GM18520 (cell line): ENCODE data around the gene PDE2A.

Source experiments
- ATAC-seq: cut with Tn5 transposase; IDR thresholded peaks from one replicate; pipeline ENCODE4 v1.9.1; 2021; ENCODE audit not compliant: unreplicated experiment

The PDE2A gene

DNA sequence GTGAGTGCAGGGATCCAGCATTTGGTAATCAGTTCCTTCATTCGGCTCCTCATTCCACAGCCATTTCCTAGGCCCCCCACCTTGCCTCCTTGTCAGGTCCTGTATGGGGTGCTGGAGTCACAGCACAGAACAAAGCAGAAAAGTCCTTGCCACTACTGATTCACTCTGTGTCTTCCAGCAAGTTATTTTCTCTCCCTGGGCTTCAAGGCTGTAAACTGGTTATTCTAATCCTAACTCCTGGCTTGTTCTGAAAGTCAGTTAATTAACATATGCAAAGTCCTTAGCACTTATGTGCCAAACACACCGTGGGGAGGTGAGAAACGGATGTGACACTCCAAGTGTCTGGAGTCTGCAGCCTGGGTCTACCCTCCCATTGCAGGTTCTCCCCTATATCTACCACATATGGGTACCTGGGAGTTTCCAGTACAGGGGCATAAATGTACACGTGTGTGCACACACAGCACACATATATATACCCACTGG, 30.6 kb upstream of the PDE2A start:
- no peak for ATAC-seq

DNA sequence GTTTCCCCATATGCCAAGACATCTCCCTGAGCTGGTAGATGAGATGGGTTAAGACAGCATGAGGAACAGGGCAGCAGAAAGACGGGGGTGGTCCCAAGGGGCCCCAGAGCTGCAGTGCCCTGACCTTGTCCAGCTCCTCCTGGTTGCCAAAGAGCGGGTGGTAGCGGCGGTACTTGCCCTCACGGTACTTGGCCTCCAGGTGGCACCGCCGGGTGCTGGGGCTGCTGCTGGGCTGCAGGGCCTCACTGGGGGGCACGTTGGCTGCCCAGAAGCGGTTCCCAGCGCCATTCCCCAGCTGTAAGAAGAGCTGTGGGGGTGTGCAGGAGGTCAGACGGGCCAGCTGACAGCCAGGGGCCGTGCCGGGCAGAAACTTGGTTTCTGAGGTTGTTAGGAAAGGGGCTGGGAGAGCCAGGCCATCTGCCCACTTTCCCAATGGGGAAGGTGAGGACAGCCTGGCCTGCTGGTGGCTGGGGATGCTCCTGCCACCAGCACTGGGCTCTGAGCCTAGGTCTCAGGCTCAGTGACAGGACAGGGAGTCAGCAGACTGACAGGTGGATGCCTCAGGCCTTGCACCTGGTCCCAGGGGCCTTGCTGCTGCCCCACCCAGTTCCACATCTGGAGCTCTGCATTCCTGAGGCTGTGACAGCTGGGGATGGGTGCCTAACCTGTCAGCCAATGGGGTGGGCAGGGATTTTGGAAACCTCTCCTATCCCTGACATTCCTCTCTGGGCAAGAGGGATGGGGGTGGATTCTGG, 30.0 kb upstream of the PDE2A start:
- no peak for ATAC-seq

DNA sequence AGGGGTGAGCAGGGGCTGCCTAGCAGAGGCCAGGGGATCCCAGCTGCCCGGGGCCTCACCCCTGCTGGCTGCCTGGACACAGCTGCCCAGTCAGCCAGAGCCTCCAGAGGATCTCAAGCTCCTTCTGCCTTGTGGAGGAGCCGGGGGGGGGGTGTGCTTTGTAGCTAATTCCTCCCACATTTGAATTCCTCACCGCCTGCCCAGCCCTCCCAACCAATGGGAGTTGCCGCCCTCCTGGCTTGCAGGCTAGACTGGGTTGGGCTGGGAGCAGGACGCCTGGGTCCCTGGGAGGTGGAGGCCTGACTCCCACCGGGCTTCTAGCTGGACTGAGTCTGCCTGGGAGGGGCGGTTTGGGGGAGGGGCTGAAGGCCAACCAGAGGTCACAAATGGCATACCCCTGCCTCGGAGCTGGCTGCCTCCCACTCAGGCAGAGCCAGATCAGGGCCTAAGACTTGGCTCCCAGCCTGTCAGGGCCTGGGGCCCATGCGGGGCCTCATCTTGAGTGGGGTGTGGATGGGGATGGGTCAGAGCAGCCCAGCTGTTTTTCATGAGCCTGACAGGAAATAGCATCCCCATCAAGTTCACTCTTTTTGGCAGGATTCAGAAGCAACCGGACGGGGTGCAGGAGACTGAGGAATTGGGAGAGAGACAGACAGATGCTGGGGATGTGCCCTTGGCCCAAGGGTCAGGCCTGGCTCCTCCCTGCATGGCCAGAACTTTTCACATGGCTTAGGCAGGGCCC, 29.2 kb upstream of the PDE2A start:
- ATAC-seq, result no peak

DNA sequence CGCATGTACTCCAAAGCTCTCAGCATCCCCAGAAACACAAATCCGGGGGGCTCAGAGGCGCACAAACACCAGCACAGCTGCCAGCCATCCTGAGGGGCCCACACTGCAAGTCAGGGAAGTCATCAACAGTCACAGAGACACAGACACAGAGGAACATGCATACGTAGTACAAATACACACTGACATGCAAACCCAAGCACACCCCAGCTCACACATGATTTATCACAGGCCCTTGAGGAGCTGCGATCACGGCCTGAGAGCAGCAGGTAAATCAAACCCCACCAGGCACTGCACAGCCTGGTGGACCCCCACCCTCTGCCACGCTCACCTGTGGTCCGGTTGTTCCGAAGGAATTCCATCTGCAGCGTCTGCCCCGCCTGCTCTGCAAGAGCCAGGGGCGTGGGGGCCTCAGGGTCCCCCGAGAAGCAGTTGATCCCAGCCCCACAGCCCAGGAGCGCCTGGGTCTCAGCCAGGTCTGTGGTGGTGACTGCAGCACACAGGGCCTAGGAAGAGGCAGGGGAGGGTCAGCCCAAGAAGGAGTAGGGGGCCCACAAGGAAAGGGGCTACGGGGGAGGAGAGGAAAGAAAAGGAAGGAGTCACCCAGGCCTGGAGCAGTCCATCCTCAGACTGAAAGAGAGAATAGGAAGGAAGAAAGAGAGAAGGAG, 28.5 kb upstream of the PDE2A start:
- no peak for ATAC-seq

DNA sequence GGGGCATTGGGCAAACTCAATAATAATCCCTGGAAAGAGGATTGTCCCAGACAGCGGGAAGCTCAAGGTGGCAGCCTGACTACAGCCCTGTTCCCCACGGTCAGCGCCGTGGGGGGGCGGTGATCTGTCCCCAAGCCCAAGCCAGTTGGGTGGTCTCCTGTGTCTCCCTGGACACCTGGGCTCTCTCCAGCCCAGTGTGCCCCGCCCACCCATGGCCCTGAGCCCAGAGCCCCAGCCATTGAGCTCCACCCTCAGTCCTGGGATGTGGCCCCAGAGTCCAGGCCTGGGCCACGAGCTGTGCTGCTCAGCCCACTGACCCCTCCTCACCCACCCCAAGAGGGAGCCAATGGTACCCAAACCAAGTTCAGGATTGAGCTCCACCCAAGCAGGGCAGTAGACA, 27.9 kb upstream of the PDE2A start:
- no peak for ATAC-seq

DNA sequence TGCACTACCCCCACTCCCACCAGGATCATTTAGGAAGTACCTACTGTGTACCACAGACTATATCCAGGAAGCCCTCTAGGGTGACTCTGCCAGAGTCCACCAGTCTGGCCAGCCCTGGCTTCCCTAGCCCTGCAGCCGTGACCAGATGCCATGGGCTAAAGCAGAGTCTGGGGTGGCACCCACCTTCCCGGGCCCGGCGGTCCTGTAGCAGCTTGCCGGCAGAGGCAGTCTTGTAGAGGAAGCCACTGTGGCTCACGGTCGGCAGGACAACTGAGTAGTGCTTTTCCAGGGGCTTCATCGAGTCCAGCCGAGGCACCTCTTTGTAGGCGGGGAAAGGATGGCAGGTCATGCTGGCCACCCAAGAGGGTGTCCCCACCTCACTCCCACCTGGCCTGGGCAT, 27.2 kb upstream of the PDE2A start:
- no peak for ATAC-seq

DNA sequence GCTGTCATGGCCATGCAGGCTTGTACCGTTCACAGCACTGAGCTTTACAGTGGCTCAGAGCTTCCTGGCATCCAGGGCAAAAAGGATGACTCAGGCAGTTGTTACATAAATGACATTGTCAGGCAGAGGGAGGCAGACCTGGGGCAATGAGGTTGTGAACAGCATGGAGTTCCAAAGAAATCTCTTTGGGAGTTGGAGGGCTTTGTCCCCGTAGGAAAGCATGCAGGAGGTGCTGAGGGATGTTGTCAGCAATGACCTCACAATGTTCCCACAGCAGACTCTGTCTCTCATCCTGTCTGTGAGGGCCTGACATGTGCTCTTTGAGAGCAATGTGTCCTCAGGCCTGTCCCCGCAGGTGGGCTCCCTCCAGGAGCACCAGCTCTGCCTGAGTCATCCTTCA, 25.9 kb upstream of the PDE2A start:
- ATAC-seq, result no peak

DNA sequence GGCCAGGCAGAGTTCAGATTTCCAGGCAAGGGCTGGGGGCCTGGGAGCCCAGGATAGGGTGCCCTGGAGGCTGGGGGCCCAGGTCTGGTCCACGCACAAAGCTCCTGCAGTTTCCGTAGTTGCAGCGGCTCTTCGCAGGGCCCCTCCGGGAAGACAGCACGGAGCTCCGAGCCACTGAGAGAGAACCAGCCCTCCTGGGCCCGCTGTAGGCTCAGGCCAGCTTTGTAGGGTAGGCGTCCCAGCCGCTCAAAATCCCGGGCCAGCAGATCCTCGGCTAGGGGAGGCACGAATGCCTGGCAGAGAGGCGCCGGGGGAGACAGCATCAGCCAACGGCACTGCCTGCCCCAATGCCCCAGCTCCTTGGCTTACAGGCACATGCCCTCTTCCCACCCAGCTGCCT, 23.6 kb upstream of the PDE2A start:
- ATAC-seq, result no peak

DNA sequence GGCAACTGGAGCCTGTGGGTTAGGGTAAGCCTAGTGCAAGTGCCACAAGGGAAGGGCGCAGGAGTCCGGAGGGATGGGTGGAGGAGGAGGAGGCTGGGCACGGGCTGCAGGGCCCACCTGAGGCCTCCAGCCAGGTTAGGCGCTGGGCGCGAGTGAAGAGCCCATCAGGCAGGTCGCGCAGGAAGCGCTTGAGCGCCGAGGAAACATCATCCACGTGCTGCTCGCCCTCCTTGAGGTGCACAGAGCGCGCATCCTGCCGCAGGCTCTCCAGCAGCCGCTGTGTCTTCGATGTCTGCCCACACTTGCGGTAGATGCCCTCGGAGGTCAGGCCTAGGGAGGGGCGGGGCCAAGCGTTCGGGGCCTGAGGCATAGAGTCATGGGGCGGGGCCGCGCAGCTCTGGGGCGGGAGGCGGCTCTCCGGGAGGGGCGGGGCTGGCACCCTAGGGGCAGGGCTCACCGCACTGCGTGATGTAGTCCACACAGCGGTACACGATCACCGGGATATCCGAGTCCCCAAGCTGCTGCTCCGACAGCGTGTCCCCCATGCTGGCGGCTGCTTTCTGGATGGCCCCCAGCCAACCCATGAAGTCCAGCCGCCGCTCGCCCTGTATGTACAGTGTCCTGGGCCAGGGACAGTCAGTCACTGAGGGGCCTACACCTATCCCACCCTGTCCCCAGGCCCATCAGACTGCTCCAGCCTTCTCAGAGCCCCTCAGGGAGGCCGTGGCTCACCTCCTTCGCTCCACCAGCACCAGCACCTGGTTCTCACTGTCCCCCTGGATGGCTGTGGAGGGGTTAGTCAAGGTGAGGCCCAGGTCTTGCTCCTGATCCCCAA, 22.9 kb upstream of the PDE2A start:
- no peak for ATAC-seq

DNA sequence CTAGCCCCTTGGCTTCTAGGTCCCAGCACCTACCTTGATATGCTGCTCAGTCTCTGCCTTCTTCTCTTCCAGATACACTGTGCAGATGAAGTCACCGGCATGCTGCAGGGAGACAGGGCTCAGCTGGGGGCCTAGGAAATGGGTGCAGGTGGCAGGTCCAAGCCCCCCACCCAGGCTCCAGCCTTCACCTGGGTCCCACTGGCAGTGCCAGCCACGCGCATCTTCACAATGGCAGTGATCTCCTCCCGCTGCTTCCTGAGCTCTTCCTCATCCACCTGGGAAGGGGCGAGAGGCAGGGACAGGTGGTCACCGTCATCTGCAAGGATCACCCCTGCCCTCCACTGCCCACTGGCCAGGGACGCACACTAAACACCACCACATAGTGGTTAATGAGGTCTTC, 21.1 kb upstream of the PDE2A start:
- ATAC-seq, result no peak

DNA sequence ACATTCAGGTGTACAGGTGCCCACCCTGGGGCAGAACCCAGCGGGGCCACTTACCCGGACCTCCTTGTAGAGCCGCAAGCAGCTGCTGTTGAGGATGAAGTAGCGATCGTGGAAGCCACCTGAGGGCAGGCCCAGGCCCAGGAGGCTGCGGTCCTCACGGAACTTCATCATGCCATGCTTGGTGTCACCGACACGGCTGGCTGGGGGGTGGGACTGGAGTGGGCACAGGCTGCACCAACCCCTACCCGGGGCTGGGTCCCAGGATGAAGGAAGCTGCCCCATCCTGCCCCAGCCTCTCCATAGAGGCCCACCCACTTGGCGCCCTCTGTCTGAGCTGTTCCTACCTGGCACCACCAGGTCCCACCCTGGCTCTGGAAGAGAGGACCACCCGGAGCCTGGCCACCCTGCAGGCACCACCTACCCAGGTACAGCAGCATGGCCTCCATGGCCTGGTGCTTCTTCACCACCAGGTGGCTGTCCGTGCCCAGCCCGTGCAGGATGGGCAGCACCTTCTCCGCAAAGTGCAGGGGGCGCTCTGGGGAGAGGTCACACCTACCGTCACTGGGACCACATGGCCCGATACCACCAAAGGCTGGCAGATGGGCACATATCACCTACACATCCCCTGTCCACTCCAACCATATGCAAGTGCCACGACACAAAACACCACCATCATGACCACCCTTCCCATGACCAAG, 19.2 kb upstream of the PDE2A start:
- no peak for ATAC-seq

DNA sequence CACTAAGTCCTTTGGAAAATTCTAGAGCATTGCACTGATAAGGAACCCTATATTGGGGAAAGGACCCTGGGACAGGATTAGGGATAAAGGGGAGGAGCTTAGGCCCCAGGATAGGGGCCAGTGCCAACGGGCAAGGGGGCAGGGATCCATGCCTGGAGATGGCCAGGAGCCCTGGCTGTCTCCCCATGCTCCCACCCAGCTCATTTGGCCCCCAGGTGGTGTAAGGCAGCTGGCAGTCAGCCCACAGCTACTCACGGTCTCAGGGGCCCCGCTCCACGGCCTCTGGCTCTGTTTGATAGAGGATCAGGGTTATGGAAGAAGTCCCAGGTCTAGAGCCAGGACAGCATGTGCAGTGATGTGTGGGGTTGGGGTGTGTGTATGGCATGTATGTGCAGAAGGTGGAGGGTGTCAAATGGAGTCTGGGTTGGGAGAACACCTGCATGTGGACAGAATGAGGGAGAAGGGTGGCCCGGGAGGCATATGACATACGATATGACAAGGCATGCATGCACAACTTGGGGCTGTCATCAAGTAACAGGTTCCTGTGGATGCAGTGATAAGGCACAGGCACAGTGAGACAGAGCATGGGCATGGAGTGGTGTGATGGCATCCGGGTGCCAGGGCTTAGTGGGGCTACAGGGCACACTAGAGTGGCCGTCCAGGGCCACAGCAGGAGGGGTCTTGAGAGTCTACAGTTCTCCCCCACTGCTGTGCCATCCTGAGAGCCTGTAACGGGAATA, 18.4 kb upstream of the PDE2A start:
- ATAC-seq, result no peak

DNA sequence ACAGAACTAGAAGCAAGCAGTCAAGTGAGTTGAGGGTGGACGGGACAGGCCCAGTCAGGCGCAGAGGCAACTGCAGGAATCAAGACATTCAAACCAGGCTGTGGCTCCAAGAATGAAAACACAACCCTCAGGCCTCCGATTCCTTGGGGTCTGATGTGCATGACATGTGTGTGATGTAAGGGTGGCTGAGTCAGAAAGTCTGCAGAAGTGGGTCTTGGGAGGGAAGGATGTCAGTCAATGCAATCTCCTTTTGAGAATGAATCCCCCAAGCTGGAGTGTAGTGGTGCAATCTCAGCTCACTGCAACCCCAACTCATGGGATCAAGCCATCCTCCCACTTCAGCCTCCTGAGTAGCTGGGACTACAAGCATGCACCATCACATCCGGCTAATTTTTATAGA, 15.9 kb upstream of the PDE2A start:
- ATAC-seq, result no peak

DNA sequence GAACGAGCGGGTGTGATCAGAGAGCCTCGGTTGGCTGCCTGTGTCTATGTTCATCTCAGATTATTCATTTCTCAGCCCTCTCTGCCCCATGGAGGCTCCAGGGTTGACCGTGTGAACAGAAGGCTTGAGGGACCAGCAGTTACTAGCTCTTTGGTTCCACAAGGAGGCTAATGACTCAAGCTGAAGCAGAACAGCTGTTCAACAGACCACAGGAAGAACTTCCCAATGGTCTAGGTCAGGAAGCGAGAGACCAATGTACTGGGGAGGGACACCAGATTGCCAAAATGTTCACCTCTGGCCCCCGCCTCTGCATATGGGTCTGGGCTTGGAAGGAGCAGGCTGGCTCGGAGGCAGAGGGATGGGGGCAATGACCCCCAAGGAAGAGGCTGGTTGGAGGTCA, 14.7 kb upstream of the PDE2A start:
- no peak for ATAC-seq

DNA sequence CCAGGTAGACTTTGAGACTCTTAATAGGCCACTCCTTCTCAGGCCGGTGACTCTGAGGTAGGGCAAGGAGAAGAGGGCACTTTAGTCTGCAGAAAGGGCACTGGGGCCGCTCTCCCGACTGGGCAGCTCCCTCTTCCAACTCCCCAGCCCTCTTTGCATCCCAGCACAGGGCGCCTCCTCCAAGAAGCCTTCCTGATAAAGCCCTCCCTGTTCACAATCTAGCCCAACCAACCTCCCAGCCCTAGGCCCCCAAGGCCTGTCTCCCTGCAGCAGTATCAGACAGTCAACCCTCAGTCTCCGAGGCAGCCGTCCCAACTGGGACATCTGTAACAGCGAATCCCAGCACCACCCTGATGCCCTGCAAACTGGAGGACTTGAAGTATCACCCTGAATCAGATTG, 14.3 kb upstream of the PDE2A start:
- no peak for ATAC-seq

DNA sequence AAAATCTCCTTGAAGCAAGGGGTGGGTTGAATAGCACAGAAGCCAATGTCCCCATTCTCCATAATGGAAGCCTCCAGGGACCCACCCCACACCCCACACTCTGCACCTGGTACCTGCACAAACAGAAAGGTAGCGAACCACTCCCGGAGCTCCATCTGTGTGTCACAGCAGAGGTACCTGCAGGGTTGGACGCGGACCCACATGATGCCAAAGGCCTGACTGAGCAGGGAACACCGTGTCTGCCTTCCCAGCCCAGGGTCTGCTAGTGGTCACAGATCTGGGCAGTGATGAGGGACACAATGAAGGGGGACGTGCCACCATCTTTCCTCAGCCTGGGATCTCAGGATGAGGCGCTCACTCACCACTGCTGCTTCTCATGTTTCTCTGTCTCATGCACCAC, 13.1 kb upstream of the PDE2A start:
- no peak for ATAC-seq

DNA sequence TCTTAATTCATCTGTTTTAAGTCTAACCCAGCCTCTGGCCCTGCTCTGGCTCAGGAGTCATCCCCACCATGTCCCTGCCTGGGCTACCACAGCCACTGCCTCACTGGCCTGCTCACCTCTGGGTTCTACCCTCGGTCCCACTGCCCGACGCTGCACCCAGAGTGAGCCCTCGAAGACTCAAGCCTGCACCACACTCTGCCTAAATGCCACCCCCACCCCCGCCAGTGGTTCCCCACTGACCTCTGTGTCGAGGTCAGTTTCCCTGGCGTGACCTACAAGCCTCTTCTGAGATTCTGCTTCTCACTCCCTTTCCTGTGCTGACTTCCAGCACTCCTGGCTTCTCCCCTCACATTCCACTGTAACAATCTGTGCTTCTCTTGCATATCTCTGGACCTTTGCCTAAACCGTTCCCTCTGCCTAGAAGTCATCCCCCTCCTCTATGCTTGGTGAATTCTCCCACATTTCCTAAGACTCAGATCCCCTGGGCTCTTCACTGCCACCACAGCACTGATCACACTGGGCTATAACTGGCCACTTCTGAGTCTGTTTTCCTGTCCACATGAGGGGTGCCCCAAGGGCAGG, 12.5 kb upstream of the PDE2A start:
- no peak for ATAC-seq

DNA sequence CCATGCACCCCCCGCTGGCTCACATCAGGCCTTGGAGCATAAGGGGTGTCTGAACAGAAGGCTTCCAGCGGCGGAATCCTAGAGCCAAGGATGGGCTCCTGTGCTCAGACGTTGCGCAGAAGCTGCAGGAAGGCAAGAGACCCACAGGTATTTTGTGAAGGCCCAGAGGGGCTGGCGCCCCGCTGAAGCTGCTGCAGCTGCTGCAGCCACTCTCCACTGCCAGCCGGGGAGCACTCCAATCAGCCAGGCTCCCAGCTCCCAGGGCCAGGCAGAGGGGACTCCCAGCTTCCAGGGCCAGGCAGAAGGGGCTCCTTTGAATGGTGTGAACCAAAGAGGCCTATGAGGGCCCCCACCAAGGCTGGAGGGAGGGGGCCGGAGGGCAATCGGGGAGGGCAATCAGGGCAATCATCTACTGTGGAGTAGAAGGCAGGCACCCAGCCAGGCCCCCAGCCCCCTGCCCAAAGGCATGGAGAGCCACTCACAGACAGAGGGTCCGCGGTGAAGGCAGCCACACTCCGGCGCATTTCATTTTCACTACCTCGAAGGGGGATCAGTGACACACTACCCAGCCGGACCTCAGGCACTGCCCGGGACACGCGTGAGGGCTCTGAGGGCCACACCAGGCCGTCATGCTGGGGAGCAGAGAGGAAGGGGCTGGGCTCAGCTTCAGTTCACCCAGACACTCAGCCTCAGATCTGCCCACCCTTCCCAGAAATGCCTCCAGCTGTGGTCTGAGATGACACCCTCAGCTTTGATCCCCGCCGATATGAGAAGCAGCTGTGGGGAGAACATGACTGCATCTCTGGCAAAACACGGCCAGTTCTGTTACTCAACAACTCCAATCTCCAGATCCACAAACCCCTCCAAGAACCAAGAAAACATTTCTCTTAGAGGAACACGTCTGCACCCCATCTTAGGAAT, 11.6 kb upstream of the PDE2A start:
- ATAC-seq, result no peak
